GM18526 (cell line): ENCODE measurements around the gene TNFRSF11A.

Experiments used
- POLR2A ChIP-seq: IDR thresholded peaks from 3 replicates; pipeline ENCODE4 v1.6.1; 2011; ENCODE audit not compliant: insufficient read length; ENCODE audit errors: extremely low read depth

The TNFRSF11A gene

GRCh38 chr18:62437235-62438017 is 112.3 kb downstream of the TNFRSF11A start:
- no peak for TF ChIP-seq POLR2A

DNA sequence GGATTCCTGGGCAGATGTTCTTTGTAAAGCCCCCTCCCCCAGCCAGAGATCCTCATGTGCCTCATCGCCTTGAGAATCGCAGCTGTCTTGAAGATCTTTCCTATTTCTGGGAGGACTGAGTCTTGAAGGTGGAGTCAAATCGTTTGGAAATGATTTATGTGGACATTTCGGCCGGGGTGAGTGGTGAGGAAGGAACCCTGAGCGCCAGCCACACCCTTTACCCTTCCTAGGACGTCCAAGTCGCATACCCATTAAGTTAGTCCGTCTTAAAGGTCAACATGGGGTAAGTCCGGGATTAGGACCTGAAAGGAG is 112.9 kb downstream of the TNFRSF11A start:
- TF ChIP-seq POLR2A: no peak

DNA sequence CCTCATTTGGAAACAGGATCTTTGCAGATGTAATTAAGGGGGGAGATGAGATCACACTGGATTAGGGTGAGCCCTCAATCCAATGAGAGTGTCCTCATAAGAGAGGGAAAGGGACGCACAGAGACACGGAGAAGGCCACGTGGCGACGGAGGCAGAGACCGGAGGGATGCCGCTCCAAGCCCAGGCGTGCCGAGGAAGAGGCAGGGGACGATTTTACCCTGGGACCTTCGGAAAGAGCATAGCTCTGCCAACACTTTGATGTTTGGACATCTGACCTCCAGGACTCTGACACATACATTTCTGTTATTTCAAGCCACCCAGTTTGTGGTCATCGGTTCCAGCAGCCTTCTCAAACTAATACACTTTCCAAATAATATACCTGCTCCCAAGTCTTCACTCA is 113.3 kb downstream of the TNFRSF11A start:
- TF ChIP-seq POLR2A: no peak

DNA sequence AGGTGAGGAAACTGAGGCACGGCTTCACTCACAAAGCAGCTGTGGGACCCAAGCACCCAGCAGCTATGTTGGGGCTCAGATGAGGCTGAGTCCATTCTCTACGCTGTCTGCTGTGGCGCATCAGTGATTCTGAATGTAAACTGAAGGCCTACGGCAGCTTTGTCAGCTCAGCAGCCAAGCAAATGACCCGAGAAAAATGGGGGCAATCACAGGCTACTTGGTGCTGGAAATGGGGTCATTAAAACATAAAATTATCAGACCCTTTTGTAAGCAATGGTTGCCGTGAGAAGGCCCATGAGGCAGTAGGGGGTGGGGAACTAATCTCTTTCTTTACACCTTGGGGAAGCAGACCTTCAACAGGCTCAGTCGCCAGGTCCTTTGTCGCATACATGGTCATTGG is 113.8 kb downstream of the TNFRSF11A start:
- no peak for TF ChIP-seq POLR2A
